Urinary bladder (tissue), 4 donors: Measurements from ENCODE around the gene IL15. TPM values are rescaled to one million over a fixed set of nuclear protein-coding genes. Genes with fewer than 3 reads are reported as not detected.
"Not testable (repeated sequence)": the region's sequence is repeated elsewhere in the genome, so short reads cannot be mapped to it uniquely, and the experiment has no call there.

Experiments used
- DNase-seq: peaks from one replicate; pipeline ENCODE4 v3.0.0-alpha.2; 2015; ENCODE audit errors: extremely low spot score
- H3K27ac ChIP-seq: one replicate; pipeline ENCODE4 v1.5.1; 2013; ENCODE audit warnings: low read depth, mild to moderate bottlenecking, moderate library complexity
- H3K36me3 ChIP-seq: one replicate; pipeline ENCODE4 v1.6.1; 2013; ENCODE audit warnings: mild to moderate bottlenecking, moderate library complexity; ENCODE audit not compliant: insufficient read depth
- H3K4me1 ChIP-seq: one replicate; pipeline ENCODE4 v1.6.1; 2013; ENCODE audit warnings: mild to moderate bottlenecking, moderate library complexity; ENCODE audit not compliant: insufficient read depth
- H3K4me3 ChIP-seq: one replicate; pipeline ENCODE4 v1.5.1; 2013; ENCODE audit warnings: low read depth, low read length
- whole genome bisulfite sequencing: extraction: QIAGEN DNeasy Blood & Tissue Kit; methylation state at CpG from one replicate; pipeline ENCODE4 v1.1.7; 2013; 5-methylcytosine and 5-hydroxymethylcytosine counted together
- polyA plus RNA-seq: library from polyadenylated mRNA; stranded (reverse); fragments of 200-250 nt; gene quantifications from one replicate; pipeline ENCODE4 v1.2.3, GENCODE V29; 2013
- total RNA-seq: library from RNA; depleted of rRNA; stranded (reverse); fragments of >200 nt; gene quantifications from one replicate; pipeline ENCODE4 v1.2.3, GENCODE V29; 2014
- donor health status: healthy with polysubstance abuse.
- donor health status: healthy.

The IL15 gene
- total and polyA plus RNA-seq, 2 donors = 3.1 to 5.9 TPM

DNA sequence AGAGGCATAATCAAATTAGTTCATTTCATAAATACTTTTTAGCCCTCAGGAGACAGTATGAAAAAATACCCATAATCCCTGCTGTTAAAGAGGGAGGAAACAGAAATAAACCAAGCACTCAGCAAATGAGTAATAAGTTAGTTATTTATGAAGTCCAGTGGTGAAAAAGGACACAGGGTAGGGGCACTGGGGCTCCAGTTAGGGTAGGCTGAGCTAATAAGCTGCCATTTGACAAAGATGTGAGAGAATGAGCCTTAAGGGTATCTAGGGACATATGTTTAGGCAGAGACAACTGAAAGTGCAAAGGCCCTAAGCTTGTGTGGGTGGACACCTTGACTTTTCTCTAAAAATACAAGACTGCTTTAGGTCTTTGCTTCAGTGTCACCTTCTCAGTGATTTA is 94.4 kb downstream of the IL15 start:
- peaks cover 4% of the 10 kb centered on the region for H3K36me3 ChIP-seq
- no peak overlapping the region for H3K4me3 ChIP-seq
- H3K4me1 ChIP-seq = no peaks in the 10 kb centered on the region
- no peak overlapping the region for H3K27ac ChIP-seq
- no peak for DNase-seq

DNA sequence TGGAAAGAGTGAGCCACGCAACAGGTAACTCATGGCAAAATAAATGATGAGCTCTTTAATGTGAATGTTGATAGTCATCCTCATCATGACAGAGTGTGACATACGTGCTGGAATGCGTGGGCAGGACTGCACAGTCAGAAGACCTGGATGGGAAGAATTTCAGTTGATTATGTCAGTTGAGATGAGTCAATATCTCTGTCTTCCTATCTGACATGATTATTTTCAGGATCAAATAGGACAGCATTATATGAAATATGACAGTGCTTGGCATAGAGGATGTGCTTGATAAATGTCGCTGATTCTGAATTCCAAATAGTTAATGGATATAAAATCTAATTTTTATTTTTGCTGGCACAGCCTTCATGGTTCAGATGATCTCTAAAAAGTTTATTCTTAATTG is 95.1 kb downstream of the IL15 start:
- 95% methylated on average over 4 of the region's 4 CpGs for WGBS
- Histone ChIP-seq H3K4me3 (no peak overlapping the region), H3K36me3 (peaks cover 4% of the 10 kb centered on the region), H3K4me1 (no peaks in the 10 kb centered on the region), H3K27ac (no peak overlapping the region)
- no peak for DNase-seq

DNA sequence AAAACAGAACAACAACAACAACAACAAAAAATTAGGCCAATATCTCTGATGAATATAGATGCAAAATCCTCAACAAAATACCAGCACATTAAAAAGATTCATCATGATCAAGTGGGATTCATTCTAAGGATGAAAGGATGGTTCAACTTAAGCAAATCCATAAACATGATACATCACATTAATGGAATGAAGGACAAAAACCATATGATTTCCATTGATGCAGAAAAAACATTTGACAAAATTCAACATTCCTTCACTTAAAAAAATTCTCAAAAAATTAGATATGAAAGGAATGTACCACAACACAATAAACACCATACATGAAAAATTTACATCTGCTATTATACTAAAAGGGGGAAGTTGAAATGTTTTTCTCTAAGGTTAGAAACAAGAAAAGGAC is 103.3 kb downstream of the IL15 start:
- H3K36me3 ChIP-seq = no peaks in the 10 kb centered on the region
- H3K27ac ChIP-seq = no peak overlapping the region
- no peak overlapping the region for H3K4me3 ChIP-seq
- DNase-seq = no peak
- no peaks in the 10 kb centered on the region for H3K4me1 ChIP-seq

DNA sequence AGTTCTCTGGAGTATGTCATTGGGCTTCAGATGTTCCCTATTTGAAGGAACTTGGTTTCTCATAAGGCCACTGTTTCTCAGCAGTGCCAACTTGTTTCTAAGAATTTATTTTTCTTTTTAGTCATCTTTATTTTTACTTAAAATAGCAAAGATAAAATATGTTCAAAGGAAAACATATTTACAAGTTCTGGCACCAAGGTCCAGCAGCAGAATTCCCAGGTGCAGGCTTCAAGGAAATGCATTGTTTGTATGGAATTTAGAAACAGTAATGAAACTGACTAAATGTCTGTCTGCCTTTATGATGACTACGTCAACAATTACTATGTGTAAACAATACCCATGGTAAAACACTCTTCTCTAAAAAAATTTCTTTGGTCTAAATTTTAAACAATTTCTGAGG is 109.6 kb downstream of the IL15 start:
- Histone ChIP-seq H3K4me1 (no peaks in the 10 kb centered on the region), H3K27ac (no peak overlapping the region), H3K36me3 (no peaks in the 10 kb centered on the region), H3K4me3 (no peak overlapping the region)
- 70% methylated on average over 1 of the region's 1 CpG for WGBS
- DNase-seq = no peak

DNA sequence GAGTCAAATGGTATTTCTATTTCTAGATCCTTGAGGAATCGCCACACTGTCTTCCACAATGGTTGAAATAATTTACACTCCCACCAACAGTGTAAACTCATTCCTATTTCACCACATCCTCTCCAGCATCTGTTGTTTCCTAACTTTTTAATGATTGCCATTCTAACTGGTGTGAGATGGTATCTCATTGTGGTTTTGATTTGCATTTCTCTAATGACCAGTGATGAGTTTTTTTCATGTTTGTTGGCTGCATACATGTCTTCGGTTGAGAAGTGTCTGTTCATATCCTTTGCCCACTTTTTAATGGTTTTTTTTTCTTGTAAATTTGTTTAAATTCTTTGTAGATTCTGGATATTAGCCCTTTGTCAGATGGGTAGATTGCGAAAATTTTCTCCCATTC is 115.4 kb downstream of the IL15 start:
- not testable (repeated sequence) for H3K27ac ChIP-seq, H3K4me3 ChIP-seq, H3K4me1 ChIP-seq, H3K36me3 ChIP-seq, DNase-seq
- WGBS = 86% methylated on average over 3 of the region's 3 CpGs

DNA sequence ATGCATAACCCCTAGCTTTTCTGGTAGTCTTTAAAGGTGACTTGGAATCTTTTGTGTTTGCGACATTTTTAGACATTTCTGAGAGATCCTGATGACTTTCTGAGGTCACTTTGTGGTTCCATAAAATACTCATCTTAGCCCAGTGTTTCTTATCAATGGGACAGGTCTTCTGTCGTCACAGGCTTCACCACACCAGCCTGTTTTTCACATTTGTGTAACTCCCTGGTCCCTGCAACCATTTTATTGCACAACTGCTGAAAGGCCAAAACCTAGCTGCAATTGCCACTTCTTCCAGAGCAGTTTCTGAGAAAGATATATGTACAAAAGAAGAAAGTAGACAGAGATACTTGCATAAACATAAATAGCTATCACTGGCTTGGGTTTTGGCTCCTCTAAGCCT is 120.9 kb downstream of the IL15 start:
- Histone ChIP-seq H3K27ac (no peak overlapping the region), H3K4me1 (no peaks in the 10 kb centered on the region), H3K36me3 (no peaks in the 10 kb centered on the region), H3K4me3 (no peak overlapping the region)
- DNase-seq = no peak
- WGBS = 70% methylated on average over 2 of the region's 2 CpGs

DNA sequence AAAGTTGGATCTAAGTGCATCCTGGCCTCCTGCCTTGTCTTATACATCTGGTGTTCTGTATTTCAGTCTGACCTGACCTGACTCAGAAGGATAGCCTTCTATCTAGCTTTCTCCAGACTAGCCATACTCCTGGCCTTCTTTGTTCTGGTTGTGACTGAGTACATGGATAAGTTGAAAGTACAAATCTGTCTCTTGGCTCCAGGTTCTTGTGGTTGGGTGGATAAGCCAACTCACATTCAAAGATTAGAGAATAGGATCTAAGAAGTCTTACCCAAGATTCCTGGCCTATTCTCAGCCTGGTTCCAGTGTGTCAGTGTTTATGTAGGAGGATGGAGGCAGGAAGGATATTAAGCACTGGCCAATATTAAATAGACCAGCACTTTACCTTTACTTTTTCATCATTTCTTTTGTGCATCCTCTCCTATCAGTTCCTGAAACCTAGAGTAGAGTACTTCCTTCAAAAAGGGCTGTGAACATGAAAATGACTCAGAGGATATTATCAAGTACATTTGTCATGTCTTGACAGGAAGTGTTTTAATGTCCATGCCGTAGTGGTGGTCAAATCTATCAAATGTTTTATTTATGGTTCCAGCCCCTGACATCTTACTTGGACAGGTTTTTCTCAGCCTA is 123.5 kb downstream of the IL15 start:
- H3K27ac ChIP-seq = no peak overlapping the region
- H3K4me1 ChIP-seq = no peaks in the 10 kb centered on the region
- H3K4me3 ChIP-seq = no peak overlapping the region
- no peak for DNase-seq
- H3K36me3 ChIP-seq = no peaks in the 10 kb centered on the region
- 57% methylated on average over 1 of the region's 1 CpG for WGBS

DNA sequence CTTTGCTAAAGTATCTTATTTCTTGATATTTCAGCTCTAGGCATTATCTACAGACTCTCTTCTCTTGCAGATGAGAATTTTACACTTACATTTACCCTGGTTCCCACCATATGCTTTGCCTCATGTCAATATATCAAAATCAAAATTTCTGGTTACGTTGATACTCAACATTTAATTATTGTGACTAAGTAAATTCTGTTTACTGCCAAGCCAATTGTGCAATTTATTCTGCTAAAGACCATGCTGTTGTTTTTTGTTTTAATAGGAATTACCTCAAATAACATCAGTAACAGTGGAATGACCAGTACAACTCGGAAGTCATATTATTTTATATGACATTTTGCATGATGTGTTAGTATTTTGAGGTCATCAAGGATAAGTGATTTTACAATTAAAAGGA is 125.5 kb downstream of the IL15 start:
- no peaks in the 10 kb centered on the region for H3K36me3 ChIP-seq
- WGBS = 68% methylated on average over 2 of the region's 2 CpGs
- H3K27ac ChIP-seq = no peak overlapping the region
- H3K4me1 ChIP-seq = no peaks in the 10 kb centered on the region
- DNase-seq = no peak
- H3K4me3 ChIP-seq = no peak overlapping the region

DNA sequence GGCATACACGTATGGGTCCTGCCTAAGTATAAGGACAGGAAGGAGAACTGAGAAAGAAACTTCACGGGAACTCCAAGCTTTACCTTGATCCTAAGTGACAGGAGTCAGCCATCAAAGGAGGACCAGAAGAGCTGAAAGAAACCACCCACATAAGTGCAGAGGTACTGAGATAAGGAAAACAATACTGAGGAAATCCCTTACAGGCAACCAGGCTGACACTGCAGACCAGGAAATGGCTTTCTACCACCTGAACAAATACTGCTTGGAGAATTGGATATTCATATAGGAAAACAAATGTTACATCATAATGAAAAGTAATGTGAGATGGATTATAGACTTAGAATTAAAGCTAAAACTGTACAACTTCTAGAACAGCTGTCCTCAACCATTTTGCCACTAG is 127.0 kb downstream of the IL15 start:
- H3K4me3 ChIP-seq = no peak overlapping the region
- no peak for DNase-seq
- no peak overlapping the region for H3K27ac ChIP-seq
- no peaks in the 10 kb centered on the region for H3K4me1 ChIP-seq
- H3K36me3 ChIP-seq = no peaks in the 10 kb centered on the region
- 80% methylated on average over 2 of the region's 2 CpGs for WGBS

DNA sequence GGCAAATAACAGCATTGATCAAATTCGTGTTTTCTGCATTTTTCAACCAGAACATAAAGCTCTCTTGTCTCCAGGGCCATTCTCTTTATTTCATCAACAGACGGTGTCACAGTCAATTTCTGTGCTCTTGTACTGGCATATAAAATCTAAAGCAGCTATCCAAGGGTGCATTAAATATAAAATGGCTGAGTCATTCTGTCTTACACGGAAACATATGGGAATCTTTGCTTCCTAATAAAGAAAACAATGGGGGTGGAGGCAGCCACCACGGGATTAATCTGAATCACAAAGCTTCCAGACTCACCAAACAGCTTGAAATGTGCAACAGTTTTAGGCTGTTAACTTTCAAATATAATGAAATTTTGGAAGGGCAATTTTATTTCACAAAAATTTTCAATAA is 132.6 kb downstream of the IL15 start:
- H3K36me3 ChIP-seq = no peaks in the 10 kb centered on the region
- no peak overlapping the region for H3K4me3 ChIP-seq
- no peak overlapping the region for H3K27ac ChIP-seq
- WGBS = 46% methylated on average over 4 of the region's 4 CpGs
- DNase-seq = no peak
- H3K4me1 ChIP-seq = no peaks in the 10 kb centered on the region

DNA sequence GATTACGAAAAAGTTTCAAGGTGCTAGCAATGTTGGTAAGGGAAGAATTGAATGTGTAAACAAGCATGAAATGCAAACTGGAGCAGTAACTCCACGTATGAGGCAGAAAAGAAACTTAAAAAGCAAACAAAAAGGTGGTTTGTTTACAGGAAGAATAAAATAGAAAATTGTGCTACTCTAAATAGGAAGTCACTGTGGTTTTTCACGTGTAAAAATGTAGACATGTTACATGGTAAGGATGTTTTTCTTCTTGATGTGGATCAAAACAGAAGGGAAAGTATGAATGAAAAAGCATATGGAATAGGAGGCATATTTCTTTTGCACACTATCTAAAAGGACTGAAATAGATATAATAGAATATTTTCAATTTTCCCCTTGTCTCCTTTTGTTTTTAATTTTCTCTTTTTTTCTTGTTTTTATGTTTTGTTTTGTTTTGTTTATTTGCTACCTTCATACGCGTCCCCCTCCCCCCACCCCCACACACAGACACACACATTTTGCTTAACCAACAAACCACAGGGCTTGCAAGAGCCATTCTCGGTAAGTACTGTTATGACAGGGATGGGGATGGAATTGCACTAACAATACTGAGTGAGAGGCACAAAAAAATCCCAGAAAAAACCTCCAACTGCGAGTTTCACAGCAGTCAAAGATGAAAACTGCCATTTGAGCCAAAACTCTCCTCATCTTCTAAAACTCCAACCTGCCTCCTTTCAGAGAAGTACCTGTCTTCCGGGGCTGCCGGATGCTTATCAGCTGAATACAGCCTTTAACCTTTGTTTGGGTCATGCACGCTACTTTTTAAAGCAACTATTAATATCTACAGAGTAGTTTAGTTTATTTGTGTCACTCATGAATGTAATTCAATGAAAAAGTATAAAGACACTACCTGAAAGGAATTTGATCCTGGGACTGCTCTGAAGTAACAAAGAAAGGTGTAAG is 135.8 kb downstream of the IL15 start:
- no peak for DNase-seq
- H3K27ac ChIP-seq = no peak overlapping the region
- H3K4me1 ChIP-seq = no peaks in the 10 kb centered on the region
- no peaks in the 10 kb centered on the region for H3K36me3 ChIP-seq
- no peak overlapping the region for H3K4me3 ChIP-seq
- WGBS = 56% methylated on average over 10 of the region's 10 CpGs

DNA sequence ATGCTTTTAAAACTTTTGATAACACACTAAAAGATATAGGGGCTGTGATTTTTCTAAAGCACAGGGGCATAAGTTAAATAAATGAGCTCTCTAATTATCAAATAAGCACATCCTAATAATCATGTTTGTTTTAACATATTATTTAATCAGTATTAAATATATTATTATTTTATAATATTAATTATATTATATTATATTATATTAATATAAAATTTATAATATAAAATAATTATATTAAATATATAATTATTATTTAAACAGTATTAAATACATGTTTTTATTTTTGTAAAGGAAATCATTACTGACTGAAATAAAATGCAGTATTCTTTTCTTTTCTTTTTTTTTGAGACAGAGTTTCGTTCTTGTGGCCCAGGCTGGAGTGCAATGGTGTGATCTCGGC is 136.5 kb downstream of the IL15 start:
- Histone ChIP-seq H3K36me3 (no peaks in the 10 kb centered on the region), H3K27ac (no peak overlapping the region), H3K4me3 (no peak overlapping the region), H3K4me1 (no peaks in the 10 kb centered on the region)
- DNase-seq = no peak
- 94% methylated on average over 2 of the region's 2 CpGs for WGBS

DNA sequence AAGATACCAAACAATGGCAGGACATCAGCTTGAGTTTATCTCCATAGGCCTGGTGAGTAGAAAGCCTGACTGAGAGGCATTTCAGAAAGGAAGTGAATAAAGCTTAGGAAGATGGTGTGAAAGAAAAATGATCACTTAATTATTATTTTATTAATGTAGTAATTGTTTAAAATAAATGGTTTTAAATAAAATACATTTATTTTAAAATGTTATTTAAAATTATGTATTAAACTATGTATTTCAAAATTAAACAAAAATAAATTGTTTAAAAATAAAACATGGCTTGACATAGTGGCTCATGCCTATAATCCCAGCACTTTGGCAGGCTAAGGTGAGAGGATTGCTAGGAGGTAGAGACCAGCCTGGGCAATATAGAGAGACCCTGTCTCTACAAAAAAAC is 145.8 kb downstream of the IL15 start:
- DNase-seq = no peak
- H3K36me3 ChIP-seq = no peaks in the 10 kb centered on the region

More for the DNA sequence above, 145.8 kb downstream of the IL15 start:
- no peaks in the 10 kb centered on the region for H3K4me1 ChIP-seq
- no peak overlapping the region for H3K27ac ChIP-seq
- no peak overlapping the region for H3K4me3 ChIP-seq
